Activated naive CD4-positive, alpha-beta T cell treated with anti-CD3 and anti-CD28 coated beads, Interleukin-2, amount 50 U/mL, for 16 hours (primary cell): Measurements from ENCODE around the gene EDN1.

Experiments
- DNase-seq: peaks from one replicate; pipeline ENCODE4 v3.0.0-alpha.2; 2020

Gene EDN1

GRCh38 chr6:12289933-12290820 lies at the start of gene EDN1:
Gene EDN1, plus strand, starts transcription at chr6:12290361. Its CDS starts 269 bp downstream, at chr6:12290630.
- peak; percentile 61 for DNase-seq

DNA sequence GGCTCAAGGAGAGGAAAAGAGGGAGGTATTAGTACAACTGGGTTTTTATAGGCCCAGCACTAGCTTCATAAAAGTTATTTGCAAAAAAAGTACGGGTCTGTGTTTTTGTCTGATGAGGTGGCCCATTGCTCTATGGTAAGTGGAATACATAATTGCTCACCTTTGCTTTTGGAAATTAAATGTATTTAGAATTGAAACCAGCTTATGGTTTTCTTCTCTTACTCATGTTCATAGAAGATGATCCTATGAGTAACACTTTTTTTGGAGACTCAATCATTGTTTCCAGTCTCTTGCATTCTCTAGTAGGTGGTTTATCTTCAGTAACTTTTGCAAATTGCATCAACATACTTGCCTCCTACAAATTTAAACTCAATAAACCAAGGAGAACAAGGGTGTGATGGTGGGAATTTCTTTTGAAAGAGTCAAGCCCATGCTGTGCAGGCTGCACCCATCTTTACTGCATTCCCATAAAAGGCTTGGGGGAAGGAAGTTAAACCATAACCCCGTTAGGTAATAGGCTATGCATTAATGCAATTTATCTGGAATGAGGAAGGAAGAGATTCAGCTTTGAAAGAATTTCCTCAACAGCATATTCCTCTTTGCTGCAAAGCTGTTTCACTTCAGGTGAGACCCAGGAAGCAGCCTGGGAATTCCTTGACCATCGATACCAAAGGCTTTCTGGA lies 48.5 kb upstream of the EDN1 start:
- no peak for DNase-seq

DNA sequence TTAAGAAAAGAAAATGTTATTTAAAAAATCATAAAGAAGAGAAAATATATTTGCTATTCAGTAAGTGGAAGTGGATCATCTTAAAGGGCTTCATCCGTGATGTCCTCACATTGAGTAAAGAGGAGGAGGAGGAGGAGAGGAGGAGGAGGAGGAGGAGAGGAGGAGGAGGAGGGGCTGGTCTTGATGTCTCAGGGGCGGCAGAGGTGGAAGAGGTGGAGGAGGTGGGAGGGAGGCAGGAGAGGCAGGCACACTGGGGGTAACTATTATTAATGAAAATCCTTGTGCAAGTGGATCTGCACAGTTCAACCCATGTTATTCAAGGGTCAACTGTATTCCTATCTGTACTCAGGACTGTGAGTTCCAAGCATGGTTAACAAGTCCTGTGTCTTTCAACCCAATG lies 47.0 kb upstream of the EDN1 start:
- no peak for DNase-seq

GRCh38 chr6:12245360-12245759 lies 44.8 kb upstream of the EDN1 start:
- no peak for DNase-seq

GRCh38 chr6:12245763-12246718 lies 44.1 kb upstream of the EDN1 start:
- no peak for DNase-seq

- no peak for DNase-seq
These were observed 43.3 kb upstream of the EDN1 start for GRCh38 chr6:12246900-12247299.

GRCh38 chr6:12249541-12250382 lies 40.4 kb upstream of the EDN1 start:
- no peak for DNase-seq

DNA sequence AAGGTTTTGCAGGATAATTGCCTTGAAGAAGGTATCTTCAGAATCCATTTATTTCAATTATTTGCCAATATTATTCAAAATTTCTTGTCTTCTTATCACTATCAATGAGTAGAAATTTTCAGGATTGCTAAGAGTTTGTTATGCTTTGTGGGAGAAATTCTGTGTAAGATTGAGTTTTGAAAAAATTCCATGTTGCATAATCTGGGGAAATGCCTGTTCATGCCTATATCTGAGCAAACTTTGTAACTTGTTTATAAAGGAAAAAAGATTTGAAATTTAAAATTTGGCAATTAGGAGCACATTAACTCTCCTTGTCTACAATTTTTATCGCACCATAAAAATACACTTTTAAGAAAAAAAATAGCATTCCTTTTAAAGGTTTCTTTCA lies 39.8 kb upstream of the EDN1 start:
- DNase-seq = no peak

DNA sequence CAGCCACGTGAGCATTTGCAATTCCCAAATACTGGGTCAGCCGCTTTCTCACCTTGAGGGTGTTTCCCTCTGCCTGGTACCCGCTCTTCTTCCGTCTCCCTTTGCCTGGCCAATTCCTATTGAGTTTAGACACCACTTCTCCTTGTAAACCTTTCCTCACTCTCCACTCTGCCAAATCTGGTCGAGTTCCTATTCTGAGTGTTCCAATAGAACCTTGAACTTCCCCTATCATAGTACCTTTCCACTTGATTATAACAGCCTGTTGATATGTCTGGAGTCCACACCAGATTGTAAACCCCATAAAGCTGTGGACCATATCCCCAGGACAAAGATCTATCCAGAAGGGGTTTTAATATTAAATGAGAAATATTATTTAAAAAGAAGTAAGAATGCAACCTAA lies 36.0 kb upstream of the EDN1 start:
- no peak for DNase-seq

GRCh38 chr6:12258191-12258590 lies 32.0 kb upstream of the EDN1 start:
- DNase-seq = no peak

GRCh38 chr6:12258591-12259075 lies 31.5 kb upstream of the EDN1 start:
- no peak for DNase-seq

- DNase-seq = no peak
These were observed 29.6 kb upstream of the EDN1 start for GRCh38 chr6:12260458-12261093.

GRCh38 chr6:12261502-12261901 lies 28.7 kb upstream of the EDN1 start:
- no peak for DNase-seq

DNA sequence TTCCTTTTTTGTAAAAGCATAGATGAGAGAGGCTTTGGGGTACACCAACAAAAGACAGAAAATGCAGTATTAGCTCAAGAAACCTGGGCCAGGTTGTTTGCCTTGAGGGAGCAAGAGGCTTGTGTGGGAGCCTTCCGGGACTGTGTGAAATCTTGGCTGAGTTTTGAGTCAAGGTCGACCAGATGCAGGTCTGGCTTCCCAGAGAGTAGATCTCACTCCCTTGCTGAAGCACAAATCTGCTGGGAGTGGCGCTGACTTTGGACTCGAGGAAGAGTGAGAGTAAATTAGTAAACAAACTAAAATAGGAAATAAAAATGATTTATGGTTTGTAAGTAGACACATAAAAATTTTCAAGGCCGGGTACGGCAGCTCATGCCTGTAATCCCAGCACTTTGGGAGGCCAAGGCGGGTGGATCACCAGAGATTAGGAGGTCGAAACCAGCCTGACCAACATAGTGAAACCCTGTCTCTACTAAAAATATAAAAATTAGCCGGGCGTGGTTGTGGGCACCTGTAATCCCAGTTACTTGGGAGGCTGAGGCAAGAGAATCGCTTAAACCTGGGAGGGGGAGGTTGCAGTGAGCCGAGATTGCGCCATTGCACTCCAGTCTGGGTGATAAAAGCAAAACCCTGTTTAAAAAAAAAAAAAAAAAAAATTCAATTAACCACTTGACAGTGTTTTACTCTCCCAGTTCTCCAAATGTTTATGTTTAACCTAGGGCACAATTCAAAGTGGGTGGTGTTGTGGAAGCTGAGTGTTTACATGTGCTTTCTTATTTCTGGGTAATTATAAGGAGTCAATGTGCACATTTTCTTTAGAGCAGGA lies 27.7 kb upstream of the EDN1 start:
- DNase-seq = no peak

DNA sequence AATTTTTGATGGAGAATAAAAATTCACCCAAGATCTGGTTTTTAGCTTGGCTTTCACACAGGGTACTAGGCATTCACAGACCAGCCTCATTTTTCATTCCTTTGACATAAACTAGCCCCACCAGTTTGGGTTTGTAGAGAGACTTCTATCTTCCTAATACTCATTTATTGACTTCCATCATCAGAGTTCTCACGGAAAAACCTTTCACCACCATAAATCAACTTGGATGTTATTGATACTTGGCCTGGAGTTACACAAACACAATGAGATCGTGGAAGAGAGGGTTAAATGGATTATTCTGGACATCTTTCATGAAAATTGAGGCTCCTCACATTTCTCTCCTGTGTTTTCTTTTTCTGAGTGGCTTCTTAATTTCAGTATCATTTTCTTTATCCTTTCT lies 26.8 kb upstream of the EDN1 start:
- no peak for DNase-seq

- no peak for DNase-seq
These were observed 25.5 kb upstream of the EDN1 start for GRCh38 chr6:12264671-12265070.

GRCh38 chr6:12265296-12265695 lies 24.9 kb upstream of the EDN1 start:
- DNase-seq = no peak

DNA sequence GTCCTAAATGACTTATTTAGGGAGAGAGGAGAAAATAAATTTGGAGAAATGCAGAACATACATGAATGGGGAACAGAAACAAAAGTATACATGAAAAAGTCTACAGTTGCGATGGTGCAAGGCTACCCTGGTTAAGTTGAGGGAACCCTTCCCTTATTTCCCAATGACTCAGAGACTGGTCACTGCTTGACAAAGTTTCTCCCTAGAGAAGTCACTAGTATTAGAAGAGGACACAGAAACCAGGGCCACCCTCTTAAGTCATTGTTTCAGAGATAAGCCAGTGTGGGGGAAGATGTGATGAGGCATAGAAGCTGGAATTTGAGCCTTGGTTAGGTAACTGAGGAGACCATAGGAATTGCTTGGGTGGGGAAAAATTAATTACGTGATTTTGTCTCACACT lies 24.4 kb upstream of the EDN1 start:
- no peak for DNase-seq

GRCh38 chr6:12266571-12266970 lies 23.6 kb upstream of the EDN1 start:
- DNase-seq = no peak

- no peak for DNase-seq
These were observed 21.1 kb upstream of the EDN1 start for GRCh38 chr6:12269110-12269509.
